ENCODE results near the gene LUC7L3. TPM values are rescaled to one million over a fixed set of nuclear protein-coding genes. Genes with fewer than 3 reads are reported as not detected.

Gene LUC7L3
- total RNA-seq, 2 donors from 2014 or later: 71.2 to 85.6 TPM

DNA sequence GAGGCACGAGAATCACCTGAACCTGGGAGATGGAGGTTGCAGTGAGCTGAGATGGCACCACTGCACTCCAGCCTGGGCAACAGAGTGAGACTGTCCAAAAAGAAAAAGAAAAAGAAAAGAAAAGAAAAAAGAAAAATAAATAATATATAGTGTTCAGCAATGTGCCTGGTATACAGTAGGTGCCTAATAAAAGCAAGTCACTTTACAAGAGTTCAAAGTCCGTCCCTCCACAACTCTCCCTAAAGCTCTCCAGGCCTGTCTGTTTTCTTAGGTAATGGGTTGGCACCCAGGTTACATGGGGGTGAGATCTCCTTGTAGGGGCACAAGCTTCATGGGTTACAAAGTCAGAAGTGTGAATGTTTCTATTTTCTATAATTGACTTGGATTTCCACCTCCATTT lies 64.5 kb downstream of the LUC7L3 start:
- intact Hi-C loops (cut with DNase I): loop anchor here (10.0 kb wide), 1 partner anchor 171 kb away; no protein-coding TSS in a partner anchor
- TF ChIP-seq, protein P1, sequence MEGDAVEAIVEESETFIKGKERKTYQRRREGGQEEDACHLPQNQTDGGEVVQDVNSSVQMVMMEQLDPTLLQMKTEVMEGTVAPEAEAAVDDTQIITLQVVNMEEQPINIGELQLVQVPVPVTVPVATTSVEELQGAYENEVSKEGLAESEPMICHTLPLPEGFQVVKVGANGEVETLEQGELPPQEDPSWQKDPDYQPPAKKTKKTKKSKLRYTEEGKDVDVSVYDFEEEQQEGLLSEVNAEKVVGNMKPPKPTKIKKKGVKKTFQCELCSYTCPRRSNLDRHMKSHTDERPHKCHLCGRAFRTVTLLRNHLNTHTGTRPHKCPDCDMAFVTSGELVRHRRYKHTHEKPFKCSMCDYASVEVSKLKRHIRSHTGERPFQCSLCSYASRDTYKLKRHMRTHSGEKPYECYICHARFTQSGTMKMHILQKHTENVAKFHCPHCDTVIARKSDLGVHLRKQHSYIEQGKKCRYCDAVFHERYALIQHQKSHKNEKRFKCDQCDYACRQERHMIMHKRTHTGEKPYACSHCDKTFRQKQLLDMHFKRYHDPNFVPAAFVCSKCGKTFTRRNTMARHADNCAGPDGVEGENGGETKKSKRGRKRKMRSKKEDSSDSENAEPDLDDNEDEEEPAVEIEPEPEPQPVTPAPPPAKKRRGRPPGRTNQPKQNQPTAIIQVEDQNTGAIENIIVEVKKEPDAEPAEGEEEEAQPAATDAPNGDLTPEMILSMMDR (IDR thresholded peaks at IDR 0.05): no peak
- no peak for TF ChIP-seq POLR2A (IDR thresholded peaks at IDR 0.05)
- no peak for ATAC-seq
- DNase-seq: no peak
- Histone ChIP-seq H3K27ac (no peak overlapping the region), H3K4me1 (peaks cover 22% of the 10 kb centered on the region), H3K36me3 (replicated peaks in 1 of 2; ENCODE audit: insufficient read depth in 1 of 2, low read depth in 2 of 2) (no peaks in the 10 kb centered on the region), H3K9me3 (no peaks in the 10 kb centered on the region), H3K4me3 (no peak overlapping the region), H3K27me3 (no peaks in the 10 kb centered on the region)
- WGBS, 2 donors: 79 to 85% methylated on average over 2 of the region's 2 CpGs

DNA sequence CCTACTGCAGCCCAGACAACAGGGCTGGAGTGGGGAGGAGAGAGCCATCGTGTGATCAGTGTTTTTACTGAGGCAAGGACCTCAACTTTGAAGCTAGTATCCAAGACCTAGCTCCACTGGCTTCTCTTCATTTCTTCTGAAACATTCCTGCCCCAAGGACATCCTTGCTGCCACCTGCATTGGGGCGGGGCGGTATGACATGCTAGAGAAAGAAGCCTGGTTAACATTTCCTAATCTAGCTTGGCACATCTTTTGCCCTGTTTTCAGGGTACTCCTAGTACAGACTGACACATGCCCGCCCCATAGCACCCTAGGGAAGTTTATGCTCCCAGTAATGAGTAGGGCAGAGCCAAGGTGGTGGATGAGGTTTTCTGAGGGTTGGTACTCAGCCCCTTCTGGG lies 65.7 kb downstream of the LUC7L3 start:
- 75 to 77% methylated on average over 4 of the region's 4 CpGs for WGBS, 2 donors
- Histone ChIP-seq H3K27ac (no peak overlapping the region), H3K4me1 (peaks cover 22% of the 10 kb centered on the region), H3K9me3 (no peaks in the 10 kb centered on the region), H3K27me3 (no peaks in the 10 kb centered on the region), H3K36me3 (replicated peaks in 1 of 2; ENCODE audit: insufficient read depth in 1 of 2, low read depth in 2 of 2) (no peaks in the 10 kb centered on the region), H3K4me3 (no peak overlapping the region)
- intact Hi-C loops (cut with DNase I): loop anchor here (5.0 to 10.0 kb wide), 2 partner anchors 57 to 170 kb away; no protein-coding TSS in a partner anchor
- DNase-seq (peak in 1 of 4 donors; percentile 25), ATAC-seq (no peak)
- no peak for TF ChIP-seq POLR2A (IDR thresholded peaks at IDR 0.05)
- TF ChIP-seq, protein P1 (IDR thresholded peaks at IDR 0.05): no peak

DNA sequence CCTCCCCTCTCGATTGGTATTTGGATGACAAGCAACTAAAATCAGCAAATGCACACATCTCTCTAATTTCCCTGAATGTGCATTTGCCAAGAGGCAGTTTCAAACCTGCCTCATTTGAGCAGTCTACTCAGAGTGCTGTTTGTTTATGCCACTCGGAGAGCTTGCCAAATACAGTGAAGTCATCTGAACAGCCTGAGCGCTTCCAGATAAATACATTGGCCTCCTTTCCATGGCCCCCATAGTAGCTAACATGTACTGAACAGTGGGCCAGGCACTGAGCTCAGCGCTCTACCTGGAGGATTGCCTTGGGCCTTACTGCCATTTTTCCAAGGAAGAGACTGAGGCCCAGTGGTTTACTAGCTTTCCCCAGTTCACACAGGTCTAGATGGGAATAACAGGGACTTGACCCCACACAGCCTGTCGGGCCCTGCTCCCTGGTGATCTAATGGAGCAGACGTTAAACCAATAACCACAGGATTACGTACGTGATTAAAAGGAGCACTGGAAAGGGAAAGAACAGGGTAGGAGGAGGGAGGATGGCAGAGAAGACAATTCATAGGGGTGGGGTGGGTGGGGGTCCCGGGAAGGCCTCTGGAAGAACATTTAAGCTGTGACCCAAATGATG lies 66.7 kb downstream of the LUC7L3 start:
- Histone ChIP-seq H3K4me1 (peaks cover 22% of the 10 kb centered on the region), H3K4me3 (no peak overlapping the region), H3K27ac (peak overlapping the region; percentile 27 to 74 (median 58)), H3K36me3 (replicated peaks in 1 of 2; ENCODE audit: insufficient read depth in 1 of 2, low read depth in 2 of 2) (no peaks in the 10 kb centered on the region), H3K9me3 (no peaks in the 10 kb centered on the region), H3K27me3 (no peaks in the 10 kb centered on the region)
- WGBS, 2 donors: 49 to 51% methylated on average over 8 to 9 of the region's 9 CpGs
- peak; percentile 47 to 78 (median 72) for DNase-seq
- TF ChIP-seq, protein P1 (IDR thresholded peaks at IDR 0.05): no peak
- no peak for TF ChIP-seq POLR2A (IDR thresholded peaks at IDR 0.05)
- intact Hi-C loops (cut with DNase I): loop anchor here (5.0 to 10.0 kb wide), 2 partner anchors 56 to 169 kb away; no protein-coding TSS in a partner anchor
- ATAC-seq: peak; percentile 83

DNA sequence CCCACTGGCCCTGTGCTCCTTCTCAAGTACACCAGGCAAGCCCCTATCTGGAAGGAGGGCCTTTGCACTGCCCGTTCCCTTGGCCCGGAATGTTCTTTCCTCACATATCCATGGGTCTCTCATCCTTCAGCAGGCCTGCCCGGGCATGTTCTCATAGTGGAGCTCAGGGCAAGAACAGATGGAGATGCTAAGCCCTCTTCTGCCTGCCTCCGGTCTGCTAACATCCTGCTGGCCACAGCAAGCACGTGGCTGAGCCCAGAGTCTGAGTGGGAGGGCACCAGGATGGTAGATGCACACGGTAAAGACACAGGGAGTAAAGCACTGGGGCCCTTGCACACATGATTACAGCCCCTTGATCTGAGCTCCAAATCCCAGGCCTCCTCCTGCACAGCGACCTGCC lies 67.7 kb downstream of the LUC7L3 start:
- DNase-seq (no peak), ATAC-seq (no peak)
- WGBS, 2 donors: 87 to 97% methylated on average over 6 to 7 of the region's 7 CpGs
- Histone ChIP-seq H3K9me3 (no peaks in the 10 kb centered on the region), H3K4me3 (no peak overlapping the region), H3K27me3 (no peaks in the 10 kb centered on the region), H3K27ac (no peak overlapping the region), H3K36me3 (replicated peaks in 1 of 2; ENCODE audit: insufficient read depth in 1 of 2, low read depth in 2 of 2) (no peaks in the 10 kb centered on the region), H3K4me1 (peaks cover 22% of the 10 kb centered on the region)
- intact Hi-C loops (cut with DNase I): loop anchor here (5.0 to 10.0 kb wide), 2 partner anchors 55 to 168 kb away; no protein-coding TSS in a partner anchor
- TF ChIP-seq, protein P1 (IDR thresholded peaks at IDR 0.05): no peak
- TF ChIP-seq POLR2A (IDR thresholded peaks at IDR 0.05): no peak

DNA sequence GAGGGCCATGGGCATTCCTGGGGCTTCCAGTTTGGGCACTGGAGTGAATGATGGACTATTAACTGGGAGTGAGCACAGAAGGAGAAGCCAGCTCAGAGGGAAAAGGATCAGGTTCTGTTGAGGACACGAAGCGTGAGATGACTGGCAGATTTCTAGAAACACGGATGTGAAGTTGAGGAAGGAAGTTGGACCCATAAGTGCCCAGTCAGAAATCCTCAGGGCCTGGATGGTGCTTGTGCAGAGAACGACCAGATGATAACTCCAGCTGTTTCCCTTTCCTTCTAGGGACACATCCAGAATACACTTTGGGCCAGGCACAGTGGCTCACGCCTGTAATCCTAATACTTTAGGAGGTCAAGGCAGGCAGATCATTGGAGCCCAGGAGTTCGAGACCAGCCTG lies 71.2 kb downstream of the LUC7L3 start:
- intact Hi-C loops (cut with DNase I): no loop called here
- H3K4me3 ChIP-seq: no peak overlapping the region
- 63 to 89% methylated on average over 6 of the region's 6 CpGs for WGBS, 2 donors
- no peak overlapping the region for H3K27ac ChIP-seq
- no peaks in the 10 kb centered on the region for H3K36me3 ChIP-seq (replicated peaks in 1 of 2; ENCODE audit: insufficient read depth in 1 of 2, low read depth in 2 of 2)
- DNase-seq (no peak), ATAC-seq (no peak)
- H3K27me3 ChIP-seq: no peaks in the 10 kb centered on the region
- TF ChIP-seq, protein P1 (IDR thresholded peaks at IDR 0.05): no peak
- no peak for TF ChIP-seq POLR2A (IDR thresholded peaks at IDR 0.05)
- peaks cover 6% of the 10 kb centered on the region for H3K4me1 ChIP-seq
- H3K9me3 ChIP-seq: no peaks in the 10 kb centered on the region

All from body of pancreas (tissue), 4 donors.